ENCODE measurements around the gene NUCKS1. TPM values are rescaled to one million over a fixed set of nuclear protein-coding genes. Genes with fewer than 3 reads are reported as not detected.

NUCKS1 gene
- total RNA-seq, 4 donors from 2014 or later, result 48.7 to 73.0 (median 60.3) TPM

GRCh38 chr1:205785446-205785845 lies 35.5 kb upstream of the NUCKS1 start:
- H3K9me3 ChIP-seq, result no peaks in the 10 kb centered on the region
- H3K4me3 ChIP-seq, result no peak overlapping the region
- WGBS, result 93% methylated on average over 9 of the region's 9 CpGs
- DNase-seq (ENCODE audit: low spot score in 2 of 2), result no peak
- no peak for TF ChIP-seq EP300 (IDR thresholded peaks at IDR 0.05)
- no peak for TF ChIP-seq POLR2AphosphoS5 (IDR thresholded peaks at IDR 0.05)
- no peak for TF ChIP-seq POLR2A (IDR thresholded peaks at IDR 0.05)
- no peak for TF ChIP-seq CTCF (IDR thresholded peaks at IDR 0.05)
- no peak overlapping the region for H3K27ac ChIP-seq
- H3K36me3 ChIP-seq, result peaks cover 2% of the 10 kb centered on the region
- H3K4me1 ChIP-seq, result no peaks in the 10 kb centered on the region
- no peaks in the 10 kb centered on the region for H3K27me3 ChIP-seq

DNA sequence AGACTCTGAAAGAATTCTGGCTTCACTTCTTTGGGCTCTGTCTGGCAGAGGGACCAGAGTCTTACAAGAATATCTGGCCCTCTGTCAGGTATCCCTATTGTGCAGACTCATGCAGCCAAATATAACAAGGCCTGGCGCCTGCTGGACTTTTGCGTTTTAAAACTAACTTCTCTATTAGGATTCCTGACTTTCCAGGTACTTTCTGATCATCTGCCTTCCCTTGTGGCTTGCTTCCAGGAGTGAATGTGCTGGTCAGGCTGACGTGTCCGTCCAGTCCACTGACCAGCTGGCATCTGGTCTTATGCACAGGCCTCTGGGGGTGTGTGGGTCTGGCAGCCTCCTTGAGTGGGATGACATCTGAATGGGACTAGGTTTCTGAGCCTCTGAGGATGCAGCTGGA lies 33.9 kb upstream of the NUCKS1 start:
- 76% methylated on average over 4 of the region's 4 CpGs for WGBS
- H3K4me1 ChIP-seq, result no peaks in the 10 kb centered on the region
- H3K9me3 ChIP-seq, result no peaks in the 10 kb centered on the region
- H3K27ac ChIP-seq, result no peak overlapping the region
- no peaks in the 10 kb centered on the region for H3K27me3 ChIP-seq
- TF ChIP-seq CTCF (IDR thresholded peaks at IDR 0.05) (no peak), EP300 (IDR thresholded peaks at IDR 0.05) (no peak)
- no peaks in the 10 kb centered on the region for H3K36me3 ChIP-seq
- no peak for DNase-seq (ENCODE audit: low spot score in 2 of 2)
- no peak overlapping the region for H3K4me3 ChIP-seq

- DNase-seq (ENCODE audit: low spot score in 2 of 2), result no peak
- H3K27me3 ChIP-seq, result no peaks in the 10 kb centered on the region
- H3K36me3 ChIP-seq, result no peaks in the 10 kb centered on the region
- no peaks in the 10 kb centered on the region for H3K9me3 ChIP-seq
- TF ChIP-seq POLR2AphosphoS5 (IDR thresholded peaks at IDR 0.05) (no peak), EP300 (IDR thresholded peaks at IDR 0.05) (no peak), CTCF (IDR thresholded peaks at IDR 0.05) (no peak), POLR2A (IDR thresholded peaks at IDR 0.05) (no peak)
- H3K4me1 ChIP-seq, result no peaks in the 10 kb centered on the region
- no peak overlapping the region for H3K27ac ChIP-seq
- H3K4me3 ChIP-seq, result no peak overlapping the region
Measured at GRCh38 chr1:205783433-205783795, 33.4 kb upstream of the NUCKS1 start.

- no peak for DNase-seq (ENCODE audit: low spot score in 2 of 2)
Measured at GRCh38 chr1:205782627-205783432, 32.8 kb upstream of the NUCKS1 start.

DNA sequence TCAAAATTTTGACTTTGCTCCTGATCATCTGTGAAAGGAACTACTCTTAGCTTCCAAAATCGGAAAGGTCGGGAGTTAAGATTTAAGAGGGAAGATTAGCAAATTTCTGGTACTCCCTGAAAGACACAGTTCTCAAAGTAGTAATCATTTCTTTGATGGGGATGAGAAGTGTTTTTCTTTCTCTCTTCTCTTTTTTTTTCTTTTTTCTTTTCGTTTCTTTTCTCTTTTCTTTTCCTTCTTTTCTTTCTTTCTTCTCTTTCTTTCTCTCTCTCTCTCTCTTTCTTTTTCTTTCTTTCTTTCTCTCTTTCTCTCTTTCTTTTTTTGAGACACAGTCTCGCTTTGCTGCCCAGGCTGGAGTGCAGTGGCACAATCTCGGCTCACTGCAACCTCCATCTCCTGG lies 30.4 kb upstream of the NUCKS1 start:
- no peaks in the 10 kb centered on the region for H3K9me3 ChIP-seq
- no peak for TF ChIP-seq EP300 (IDR thresholded peaks at IDR 0.05)
- TF ChIP-seq POLR2AphosphoS5 (IDR thresholded peaks at IDR 0.05), result no peak
- no peak for TF ChIP-seq POLR2A (IDR thresholded peaks at IDR 0.05)
- TF ChIP-seq CTCF (IDR thresholded peaks at IDR 0.05), result no peak
- H3K27me3 ChIP-seq, result no peaks in the 10 kb centered on the region
- H3K4me1 ChIP-seq, result peaks cover 7% of the 10 kb centered on the region
- no peak overlapping the region for H3K4me3 ChIP-seq
- WGBS, result 91% methylated on average over 5 of the region's 5 CpGs
- H3K36me3 ChIP-seq, result no peaks in the 10 kb centered on the region
- DNase-seq (ENCODE audit: low spot score in 2 of 2), result no peak
- H3K27ac ChIP-seq, result no peak overlapping the region

More at GRCh38 chr1:205782627-205783432, 32.8 kb upstream of the NUCKS1 start:
- 53% methylated on average over 4 of the region's 4 CpGs for WGBS
- no peaks in the 10 kb centered on the region for H3K9me3 ChIP-seq
- no peak for TF ChIP-seq EP300 (IDR thresholded peaks at IDR 0.05)
- TF ChIP-seq CTCF (IDR thresholded peaks at IDR 0.05), result no peak
- no peak for TF ChIP-seq POLR2AphosphoS5 (IDR thresholded peaks at IDR 0.05)
- TF ChIP-seq POLR2A (IDR thresholded peaks at IDR 0.05), result no peak
- no peaks in the 10 kb centered on the region for H3K4me1 ChIP-seq
- no peaks in the 10 kb centered on the region for H3K27me3 ChIP-seq
- no peak overlapping the region for H3K27ac ChIP-seq
- no peaks in the 10 kb centered on the region for H3K36me3 ChIP-seq
- no peak overlapping the region for H3K4me3 ChIP-seq
